ENCODE results near the gene TRAF2.

The TRAF2 gene

GRCh38 chr9:136849960-136850865 lies 36.1 kb upstream of the TRAF2 start:
- DNase-seq: no peak
- Mint-ChIP-seq H3K36me3 (ENCODE audit: insufficient read depth) (peaks cover 59% of the 10 kb centered on the region), H3K4me1 (ENCODE audit: low read depth in 2 of 2) (peaks cover 13% of the 10 kb centered on the region in 2 donors), H3K9me3 (no peaks in the 10 kb centered on the region), H3K27ac (peak overlapping the region in 1 of 2 donors; percentile 94), H3K27me3 (peaks cover 0 to 11% of the 10 kb centered on the region in 2 donors), H3K4me3 (peak overlapping the region; percentile 92)
- no peak for ATAC-seq (replicated peaks)

- no peak for ATAC-seq (replicated peaks)
- Mint-ChIP-seq H3K4me1 (ENCODE audit: low read depth in 2 of 2) (peaks cover 13% of the 10 kb centered on the region in 2 donors), H3K36me3 (ENCODE audit: insufficient read depth) (peaks cover 58% of the 10 kb centered on the region), H3K27me3 (peaks cover 0 to 11% of the 10 kb centered on the region in 2 donors), H3K9me3 (no peaks in the 10 kb centered on the region), H3K4me3 (peak overlapping the region in 1 of 2 donors; percentile 92), H3K27ac (peak overlapping the region in 1 of 2 donors; percentile 26)
- no peak for DNase-seq
Observed at GRCh38 chr9:136850866-136851775, 35.2 kb upstream of the TRAF2 start.

GRCh38 chr9:136851941-136852663 lies 34.2 kb upstream of the TRAF2 start, which contains the start of gene MAMDC4:
Gene MAMDC4 (plus strand): TSS chr9:136852346. CDS start chr9:136852417, 71 bp downstream.
- Mint-ChIP-seq H3K9me3 (no peaks in the 10 kb centered on the region), H3K4me1 (ENCODE audit: low read depth in 2 of 2) (peaks cover 11 to 13% of the 10 kb centered on the region in 2 donors), H3K27ac (peak within 1 kb of the TSS in 1 of 2 donors; percentile 26), H3K36me3 (ENCODE audit: insufficient read depth) (peaks cover 49% of the 10 kb centered on the region), H3K4me3 (peak within 1 kb of the TSS in 1 of 2 donors; percentile 34), H3K27me3 (peaks cover 0 to 11% of the 10 kb centered on the region in 2 donors)
- no peak for ATAC-seq (replicated peaks)
- DNase-seq: no peak

DNA sequence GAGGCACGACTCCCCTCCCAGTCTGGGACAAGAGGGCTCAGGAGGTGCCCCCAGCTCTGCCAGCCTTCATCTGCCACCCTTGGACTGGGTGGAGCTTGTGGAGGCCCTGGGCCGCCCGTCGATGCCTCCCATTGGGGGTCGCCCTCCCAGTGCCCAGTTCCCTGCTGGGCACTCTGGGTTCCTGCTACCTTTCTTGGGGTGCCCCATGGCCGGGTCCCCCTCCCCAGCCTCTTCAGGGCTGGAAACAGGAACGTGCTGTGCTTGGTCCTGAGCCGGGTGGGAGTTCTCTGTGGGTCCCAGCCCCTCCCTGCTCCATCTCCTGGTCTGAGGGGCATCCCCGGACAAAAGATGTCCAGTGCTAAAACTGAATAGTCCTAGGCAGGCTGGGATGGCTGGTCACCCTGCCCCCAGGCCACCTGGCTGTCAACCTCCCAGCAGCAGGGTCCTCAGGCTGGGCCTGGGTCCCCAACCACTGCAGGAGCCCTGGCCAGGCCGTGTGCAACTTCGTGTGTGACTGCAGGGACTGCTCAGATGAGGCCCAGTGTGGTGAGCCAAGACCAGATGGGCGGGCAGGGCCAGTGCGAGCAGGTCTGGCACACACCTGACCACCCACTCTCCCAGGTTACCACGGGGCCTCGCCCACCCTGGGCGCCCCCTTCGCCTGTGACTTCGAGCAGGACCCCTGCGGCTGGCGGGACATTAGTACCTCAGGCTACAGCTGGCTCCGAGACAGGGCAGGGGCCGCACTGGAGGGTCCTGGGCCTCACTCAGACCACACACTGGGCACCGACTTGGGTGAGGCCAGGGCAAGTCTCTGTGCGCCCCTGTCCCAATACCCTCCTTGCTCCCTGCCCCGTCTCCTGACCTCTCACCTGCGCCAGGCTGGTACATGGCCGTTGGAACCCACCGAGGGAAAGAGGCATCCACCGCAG lies 33.4 kb upstream of the TRAF2 start:
- H3K27me3 Mint-ChIP-seq: peaks cover 0 to 3% of the 10 kb centered on the region in 2 donors
- no peaks in the 10 kb centered on the region for H3K9me3 Mint-ChIP-seq
- peaks cover 44% of the 10 kb centered on the region for H3K36me3 Mint-ChIP-seq (ENCODE audit: insufficient read depth)
- peak overlapping the region in 1 of 2 donors; percentile 21 for H3K4me3 Mint-ChIP-seq
- ATAC-seq (replicated peaks) (no peak), DNase-seq (no peak)
- no peak overlapping the region for H3K27ac Mint-ChIP-seq
- H3K4me1 Mint-ChIP-seq (ENCODE audit: low read depth in 2 of 2): peaks cover 7 to 8% of the 10 kb centered on the region in 2 donors

GRCh38 chr9:136853596-136854112 lies 32.7 kb upstream of the TRAF2 start:
- Mint-ChIP-seq H3K9me3 (no peaks in the 10 kb centered on the region), H3K27me3 (no peaks in the 10 kb centered on the region), H3K4me1 (ENCODE audit: low read depth in 2 of 2) (peaks cover 4 to 5% of the 10 kb centered on the region in 2 donors), H3K27ac (no peak overlapping the region), H3K4me3 (no peak overlapping the region), H3K36me3 (ENCODE audit: insufficient read depth) (peaks cover 40% of the 10 kb centered on the region)
- no peak for DNase-seq
- ATAC-seq (replicated peaks): no peak

- Mint-ChIP-seq H3K27ac (no peak overlapping the region), H3K9me3 (no peaks in the 10 kb centered on the region), H3K4me3 (no peak overlapping the region), H3K36me3 (ENCODE audit: insufficient read depth) (peaks cover 38% of the 10 kb centered on the region), H3K4me1 (ENCODE audit: low read depth in 2 of 2) (peaks cover 4 to 5% of the 10 kb centered on the region in 2 donors), H3K27me3 (no peaks in the 10 kb centered on the region)
- DNase-seq: no peak
- no peak for ATAC-seq (replicated peaks)
Observed at GRCh38 chr9:136854113-136854841, 32.0 kb upstream of the TRAF2 start.

- ATAC-seq (replicated peaks) (no peak), DNase-seq (no peak)
- H3K9me3 Mint-ChIP-seq: no peaks in the 10 kb centered on the region
- no peak overlapping the region for H3K4me3 Mint-ChIP-seq
- H3K27me3 Mint-ChIP-seq: no peaks in the 10 kb centered on the region
- H3K4me1 Mint-ChIP-seq (ENCODE audit: low read depth in 2 of 2): peaks cover 2 to 4% of the 10 kb centered on the region in 2 donors
- peaks cover 39% of the 10 kb centered on the region for H3K36me3 Mint-ChIP-seq (ENCODE audit: insufficient read depth)
- no peak overlapping the region for H3K27ac Mint-ChIP-seq
Observed at GRCh38 chr9:136854842-136855460, 31.4 kb upstream of the TRAF2 start.

- Mint-ChIP-seq H3K4me3 (no peak overlapping the region), H3K9me3 (no peaks in the 10 kb centered on the region), H3K27me3 (no peaks in the 10 kb centered on the region), H3K4me1 (ENCODE audit: low read depth in 2 of 2) (peaks cover 3 to 4% of the 10 kb centered on the region in 2 donors), H3K27ac (no peak overlapping the region), H3K36me3 (ENCODE audit: insufficient read depth) (peaks cover 34% of the 10 kb centered on the region)
- ATAC-seq (replicated peaks) (no peak), DNase-seq (no peak)
Observed at GRCh38 chr9:136855461-136856078, 30.7 kb upstream of the TRAF2 start.

GRCh38 chr9:136856079-136856476 lies 30.2 kb upstream of the TRAF2 start:
- Mint-ChIP-seq H3K4me3 (no peak overlapping the region), H3K27ac (no peak overlapping the region), H3K4me1 (ENCODE audit: low read depth in 2 of 2) (peaks cover 4% of the 10 kb centered on the region in 2 donors), H3K36me3 (ENCODE audit: insufficient read depth) (peaks cover 33% of the 10 kb centered on the region), H3K27me3 (no peaks in the 10 kb centered on the region), H3K9me3 (no peaks in the 10 kb centered on the region)
- DNase-seq (no peak), ATAC-seq (replicated peaks) (no peak)

DNA sequence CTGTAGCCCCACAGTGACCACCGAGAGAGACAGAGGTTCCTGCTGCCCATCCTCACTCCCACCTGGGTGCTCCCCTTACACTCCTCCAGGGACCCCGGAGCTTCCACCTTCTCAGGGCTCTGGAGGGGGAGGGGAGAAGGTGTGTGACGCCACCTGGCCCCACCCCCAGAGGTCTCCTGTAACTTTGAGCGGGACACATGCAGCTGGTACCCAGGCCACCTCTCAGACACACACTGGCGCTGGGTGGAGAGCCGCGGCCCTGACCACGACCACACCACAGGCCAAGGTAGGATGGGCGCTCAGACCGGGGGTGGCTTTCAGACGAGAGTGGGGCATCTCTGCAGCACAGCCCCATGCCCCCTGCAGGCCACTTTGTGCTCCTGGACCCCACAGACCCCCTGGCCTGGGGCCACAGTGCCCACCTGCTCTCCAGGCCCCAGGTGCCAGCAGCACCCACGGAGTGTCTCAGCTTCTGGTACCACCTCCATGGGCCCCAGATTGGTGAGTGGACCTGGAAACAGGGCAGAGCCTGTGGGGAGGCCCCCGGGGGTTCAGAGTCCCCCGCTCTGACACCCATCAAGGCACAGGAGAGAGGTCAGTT lies 29.7 kb upstream of the TRAF2 start:
- Mint-ChIP-seq H3K36me3 (ENCODE audit: insufficient read depth) (peaks cover 34% of the 10 kb centered on the region), H3K27ac (no peak overlapping the region), H3K4me1 (ENCODE audit: low read depth in 2 of 2) (peaks cover 0 to 4% of the 10 kb centered on the region in 2 donors), H3K27me3 (no peaks in the 10 kb centered on the region), H3K4me3 (no peak overlapping the region), H3K9me3 (no peaks in the 10 kb centered on the region)
- ATAC-seq (replicated peaks) (no peak), DNase-seq (no peak)
